AG20443 (cell line): ENCODE results near the gene CRACR2A.

Source experiments
- DNase-seq: peaks from one replicate; pipeline ENCODE4 v3.0.0; 2012; ENCODE audit warnings: low spot score, mixed read lengths

Gene CRACR2A

DNA sequence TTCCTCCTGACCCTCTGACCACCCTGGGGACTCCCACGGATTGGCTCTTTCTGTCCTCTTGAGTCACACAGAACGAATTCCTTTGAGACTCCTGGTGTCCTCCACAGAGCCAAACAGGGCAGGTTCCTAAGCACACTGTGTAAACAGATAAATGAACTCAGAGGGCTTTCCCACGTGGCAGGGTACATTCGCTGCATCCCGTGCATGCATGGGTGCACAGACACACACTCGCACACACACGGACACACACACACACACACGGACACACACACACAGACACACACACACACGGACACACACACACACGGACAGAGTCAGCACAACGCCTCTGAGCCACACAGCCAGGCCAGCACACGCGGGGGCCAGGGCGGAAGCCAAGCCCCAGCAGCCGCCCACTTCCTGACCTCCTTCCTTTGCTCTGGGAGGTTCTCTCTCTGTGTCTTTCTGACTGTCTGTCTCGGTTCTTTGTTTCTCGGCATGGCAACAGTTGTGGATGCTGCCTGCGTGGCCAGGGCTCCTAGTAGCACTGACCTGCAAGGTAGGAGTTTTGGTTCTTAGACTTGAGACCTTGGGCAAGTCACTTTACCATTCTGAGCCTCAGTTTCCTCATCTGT is 706 bp downstream of the CRACR2A start:
- DNase-seq, result peak; percentile 82

DNA sequence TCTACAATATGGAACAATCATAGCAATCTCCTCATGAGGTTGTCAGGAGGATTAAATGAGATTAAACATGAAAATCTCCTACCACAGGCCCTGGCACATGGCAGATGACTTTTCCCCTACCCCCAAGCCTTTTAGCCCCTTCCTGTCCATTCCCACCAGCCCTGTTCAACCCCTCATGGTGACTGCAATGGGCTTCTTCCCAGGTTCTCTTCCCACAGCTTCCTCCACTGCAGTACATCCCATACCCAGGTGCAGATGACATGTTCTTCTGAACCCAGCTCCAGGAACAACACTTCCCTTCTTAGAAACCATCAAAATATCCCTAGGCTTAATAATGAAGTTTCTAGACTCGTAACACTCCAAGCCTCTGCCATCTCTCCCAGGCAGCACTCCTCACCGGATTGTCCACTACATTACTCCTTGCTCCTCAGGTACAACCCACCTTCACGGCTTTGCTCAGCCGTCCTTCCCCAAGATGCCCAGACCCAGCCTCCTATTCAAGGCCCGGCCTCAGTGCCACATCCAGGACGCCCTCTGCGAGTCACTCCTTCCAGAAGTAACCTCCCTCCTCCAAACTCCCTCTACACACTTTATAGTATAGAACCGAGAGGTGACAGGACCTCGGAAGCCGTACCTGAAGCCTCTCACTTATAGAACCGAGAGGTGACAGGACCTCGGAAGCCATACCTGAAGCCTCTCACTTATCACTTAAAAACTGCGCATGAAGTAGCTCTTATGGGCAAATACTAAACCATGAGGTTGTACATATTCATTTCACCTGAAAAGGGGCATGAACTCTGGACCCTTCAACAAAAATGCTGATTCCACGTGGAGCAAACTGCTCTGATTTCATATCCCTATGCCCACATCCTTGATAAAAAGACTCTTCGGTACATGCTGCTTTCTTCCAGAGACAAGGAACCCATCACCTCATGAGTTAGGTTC is 1.5 kb downstream of the CRACR2A start:
- no peak for DNase-seq

DNA sequence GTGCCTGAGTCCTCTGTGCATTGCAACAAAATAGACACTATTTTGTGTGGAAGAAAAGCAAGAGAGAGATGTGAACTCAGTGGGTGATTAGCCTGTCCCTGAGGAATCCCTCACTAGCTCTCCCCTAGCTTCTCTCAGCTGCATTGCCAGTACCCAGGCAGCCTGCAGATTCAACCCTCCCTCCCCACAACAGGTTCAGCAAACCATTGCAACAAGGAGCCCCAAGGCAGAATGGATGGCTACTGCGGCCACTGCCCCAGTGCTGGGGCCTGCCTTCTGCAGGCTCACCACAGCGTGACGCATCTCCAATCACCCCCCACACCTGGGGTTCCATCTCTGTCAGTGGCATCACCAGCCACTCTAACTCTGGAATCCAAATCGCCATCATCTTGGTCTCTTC is 2.3 kb downstream of the CRACR2A start:
- DNase-seq, result no peak

DNA sequence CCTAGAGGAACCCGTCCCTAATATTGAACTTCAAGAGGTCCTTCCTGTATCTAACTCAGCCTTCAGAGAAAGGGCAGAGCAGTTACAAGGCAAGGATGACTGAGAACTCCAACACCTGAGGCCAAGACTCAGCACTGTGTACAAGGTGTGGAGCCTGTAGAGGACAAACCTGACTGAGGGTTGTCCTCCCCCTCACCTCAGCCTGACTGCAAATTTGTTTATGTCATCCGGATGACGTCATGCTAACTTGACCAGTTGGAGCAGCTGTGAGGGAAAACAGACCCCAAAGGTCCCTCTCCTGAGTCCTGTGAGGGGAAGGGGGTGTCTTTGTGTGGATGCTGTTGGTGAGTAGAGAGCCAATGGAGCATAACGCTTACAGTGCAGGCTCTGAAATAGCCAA is 4.3 kb downstream of the CRACR2A start:
- DNase-seq, result no peak

DNA sequence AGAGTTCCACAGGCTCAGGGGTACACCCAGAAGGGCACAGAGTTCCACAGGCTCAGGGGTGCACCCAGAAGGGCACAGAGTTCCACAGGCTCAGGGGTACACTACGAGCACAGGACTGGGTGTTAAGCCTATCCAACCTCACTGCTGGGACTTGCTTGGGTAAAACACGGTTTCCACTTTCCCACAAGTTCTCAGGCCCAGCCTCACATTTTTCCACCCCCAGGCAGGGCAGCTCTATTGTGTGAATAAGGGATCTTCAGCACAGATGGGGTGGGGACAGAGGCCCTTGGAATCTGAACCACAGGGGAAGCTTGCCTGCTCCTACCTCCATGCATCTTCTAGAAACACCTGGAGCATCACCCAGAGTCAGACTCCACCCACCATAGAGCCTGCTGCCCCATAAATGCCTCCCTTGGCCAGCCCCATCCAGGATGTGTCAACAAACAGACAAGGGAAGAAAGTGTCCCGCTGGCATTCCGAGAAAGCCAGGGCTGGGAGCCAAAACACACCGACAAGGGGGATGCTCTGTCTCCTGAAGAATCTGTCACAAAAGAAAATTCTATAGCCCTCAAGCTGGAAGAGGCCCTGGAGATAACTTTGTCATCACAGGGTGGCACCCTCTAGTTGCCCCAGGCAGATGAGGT is 4.8 kb downstream of the CRACR2A start:
- no peak for DNase-seq

DNA sequence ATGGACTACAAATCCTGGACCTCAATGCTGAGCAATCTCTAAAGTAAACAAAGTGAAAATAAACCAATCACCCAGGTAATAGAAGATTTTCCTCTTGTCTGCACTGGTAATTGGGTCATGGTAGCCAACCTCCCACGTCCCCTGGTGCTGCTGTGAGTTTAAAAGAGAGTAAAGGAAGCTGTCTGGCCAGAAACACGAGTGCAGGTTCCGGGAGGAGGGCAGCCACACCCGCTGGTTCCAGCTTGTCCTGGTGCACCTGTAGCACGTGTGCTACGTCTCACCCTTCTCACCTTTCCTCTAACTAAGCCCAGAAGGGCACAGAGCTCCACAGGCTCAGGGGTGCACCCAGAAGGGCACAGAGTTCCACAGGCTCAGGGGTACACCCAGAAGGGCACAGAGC is 5.4 kb downstream of the CRACR2A start:
- no peak for DNase-seq

DNA sequence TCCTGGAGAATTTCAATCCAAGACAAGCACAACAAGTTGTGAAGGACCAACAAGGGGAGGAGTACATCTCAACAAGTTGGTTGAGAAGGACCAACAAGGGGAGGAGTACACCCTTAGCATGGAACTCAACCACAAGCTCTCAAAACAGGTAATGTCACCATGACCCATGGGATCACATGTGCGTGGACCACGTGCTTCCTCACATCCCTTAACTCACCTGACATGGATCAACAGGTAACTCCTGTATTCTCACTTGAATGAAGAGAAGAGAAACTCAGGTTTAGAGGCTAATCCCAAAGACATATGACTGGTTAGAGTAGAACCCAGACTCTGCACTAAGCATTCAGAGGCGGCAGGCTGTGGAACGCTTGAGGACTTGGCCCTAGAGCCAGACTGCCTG is 6.2 kb downstream of the CRACR2A start:
- no peak for DNase-seq

DNA sequence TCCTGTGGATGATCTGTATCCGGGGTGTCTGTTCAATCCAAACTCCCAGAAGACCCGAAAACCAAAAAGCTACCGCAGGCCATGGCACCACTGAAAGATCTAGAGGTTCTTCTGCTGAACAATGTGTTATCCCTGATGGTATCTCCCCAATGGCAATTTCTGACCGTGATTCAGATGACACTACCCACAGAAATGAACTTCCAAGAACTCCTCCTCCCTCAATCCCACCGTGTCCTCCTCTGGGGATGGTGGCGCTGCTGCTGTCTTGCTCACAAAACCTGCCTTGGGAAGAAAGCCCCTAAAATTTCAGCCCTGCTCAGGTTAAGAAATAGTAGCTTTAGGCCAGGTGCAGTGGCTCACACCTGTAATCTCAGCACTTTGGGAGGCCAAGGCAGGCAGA is 7.8 kb downstream of the CRACR2A start:
- DNase-seq, result no peak

DNA sequence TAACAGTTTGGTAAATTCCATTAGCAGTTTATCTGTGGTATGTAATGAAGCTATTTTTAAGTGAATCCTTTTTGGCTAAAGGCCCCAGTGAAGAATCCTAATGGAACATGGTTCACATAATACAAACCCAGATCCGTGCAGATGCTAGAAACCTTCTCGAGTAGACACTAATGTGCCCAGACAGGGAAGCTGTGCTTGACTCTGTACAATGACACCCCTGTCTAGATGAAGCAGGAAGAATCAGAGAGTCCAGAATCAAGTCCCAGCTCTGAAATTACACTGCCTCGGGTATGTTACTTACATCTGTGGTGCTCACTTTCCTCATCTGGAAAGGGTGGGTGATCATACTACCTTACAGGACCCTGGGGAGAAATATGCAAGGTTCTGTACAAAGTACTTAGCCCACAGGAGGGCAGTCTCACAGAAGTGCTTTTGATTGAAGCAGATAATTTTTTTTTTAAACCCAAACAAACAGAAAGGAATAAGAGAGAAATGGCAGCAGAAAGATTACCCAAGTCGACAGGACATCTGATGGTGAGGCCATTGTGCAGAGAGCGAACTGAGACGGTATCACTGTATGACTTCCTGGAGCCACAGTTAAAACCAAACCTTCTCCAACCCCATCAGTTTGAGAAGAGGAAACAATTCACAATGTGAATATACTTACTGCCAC is 8.5 kb downstream of the CRACR2A start:
- no peak for DNase-seq

DNA sequence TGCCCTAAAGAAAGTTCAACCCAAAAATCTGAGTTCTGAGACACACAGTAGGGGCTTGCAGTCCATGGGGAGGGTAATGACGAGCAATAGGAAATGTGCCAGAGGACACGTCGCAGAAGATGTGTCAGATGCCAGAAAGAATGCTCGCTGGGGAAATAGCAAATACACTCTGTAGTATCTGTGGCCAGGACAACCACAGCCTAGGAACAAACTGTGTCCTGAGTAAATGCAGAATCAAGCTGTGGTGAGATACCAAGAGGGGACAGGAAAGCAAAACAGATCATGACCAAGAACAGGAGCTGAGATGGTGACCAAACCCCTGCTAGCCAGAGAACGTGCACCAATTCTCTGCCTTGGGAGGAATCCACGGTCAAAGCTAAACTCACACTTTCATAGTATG is 9.1 kb downstream of the CRACR2A start:
- DNase-seq, result peak; percentile 64

DNA sequence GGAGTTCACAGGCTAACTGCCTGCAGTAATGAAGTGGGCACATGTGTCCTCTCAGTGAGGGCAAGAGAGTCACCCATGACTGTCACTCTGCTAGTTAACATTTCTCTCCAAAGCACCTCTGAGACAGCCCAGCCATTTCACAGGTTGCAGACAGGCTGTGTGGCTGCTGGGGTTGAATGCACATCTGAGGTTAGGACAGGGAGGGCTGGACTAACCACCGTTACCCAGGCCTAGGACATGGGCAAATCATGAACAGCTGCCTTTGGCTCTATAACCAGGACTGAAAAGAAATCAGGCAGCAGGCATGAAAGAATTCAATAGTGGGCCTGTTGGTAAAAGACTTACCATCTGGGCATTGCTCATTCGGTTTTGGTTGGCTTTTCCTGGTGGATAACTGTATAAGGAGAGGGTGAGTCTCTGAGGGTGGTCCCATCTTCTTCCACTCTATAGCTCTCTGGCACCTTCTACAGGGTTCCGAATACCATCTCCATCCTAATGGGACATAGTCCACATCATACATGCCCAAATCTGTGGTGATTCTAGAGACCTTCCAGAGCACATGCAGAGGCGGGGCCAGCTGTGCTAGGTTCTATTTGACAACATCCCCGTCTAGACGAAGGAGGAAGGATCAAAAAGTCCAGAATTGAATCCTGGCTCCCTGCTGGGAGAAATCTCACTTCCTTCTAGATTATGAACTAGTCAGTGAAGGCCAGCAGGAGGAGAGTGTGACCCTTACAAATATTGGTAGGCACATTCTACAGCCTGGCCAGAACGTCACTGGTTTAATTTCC is 10.8 kb downstream of the CRACR2A start:
- no peak for DNase-seq

DNA sequence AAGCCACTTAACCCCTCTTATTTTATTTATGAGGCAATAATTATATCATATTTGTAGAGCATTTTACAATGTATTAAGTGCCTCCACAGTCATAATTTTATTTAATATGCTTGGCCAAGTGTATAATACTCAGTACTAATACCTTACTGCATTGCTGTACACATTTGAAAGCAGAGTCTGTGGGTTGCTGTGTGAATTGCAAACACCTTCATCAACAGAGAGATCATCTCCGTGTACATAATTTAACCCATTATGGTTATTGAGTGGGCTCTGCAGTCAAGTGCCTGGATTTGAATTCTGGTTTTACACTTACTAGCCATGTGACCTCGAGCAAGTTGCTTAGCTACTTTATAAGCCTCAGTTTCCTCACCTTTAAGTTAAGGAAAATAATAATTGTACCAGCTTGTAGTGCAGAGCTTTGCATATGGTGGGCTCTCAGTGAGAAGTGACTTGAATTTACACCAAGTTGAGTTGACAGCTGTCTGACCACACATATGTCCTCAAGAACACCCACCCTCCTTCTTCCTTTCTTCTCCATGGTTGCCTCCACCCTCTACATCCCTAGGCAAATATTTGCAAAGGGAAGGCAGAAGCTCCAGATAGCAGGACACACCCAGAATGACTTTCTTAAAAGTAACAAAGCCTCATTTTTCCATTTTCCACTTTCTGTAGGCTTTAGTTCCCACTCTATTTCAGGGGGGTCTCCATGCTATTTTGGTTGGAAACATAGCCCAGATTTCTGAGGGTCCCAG is 12.3 kb downstream of the CRACR2A start:
- DNase-seq, result no peak

DNA sequence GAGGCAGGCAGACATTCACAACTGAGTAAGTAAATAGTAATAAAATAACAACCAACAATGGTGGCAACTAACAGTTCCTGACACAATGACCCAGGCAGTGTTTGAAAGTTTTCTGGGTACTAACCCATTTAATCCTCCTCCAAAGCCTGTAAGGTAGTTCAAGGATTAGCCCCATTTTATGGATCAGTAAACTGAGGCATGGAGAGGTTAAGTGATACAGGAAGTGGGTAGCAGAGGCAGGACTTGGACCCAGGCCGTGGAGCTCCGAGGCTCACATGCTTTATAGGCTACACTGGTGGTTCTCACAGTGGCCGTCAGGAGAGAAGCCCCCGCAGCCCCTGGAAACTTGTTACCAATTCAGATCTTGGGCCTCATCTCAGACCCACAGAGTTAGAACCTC is 17.5 kb downstream of the CRACR2A start:
- no peak for DNase-seq

DNA sequence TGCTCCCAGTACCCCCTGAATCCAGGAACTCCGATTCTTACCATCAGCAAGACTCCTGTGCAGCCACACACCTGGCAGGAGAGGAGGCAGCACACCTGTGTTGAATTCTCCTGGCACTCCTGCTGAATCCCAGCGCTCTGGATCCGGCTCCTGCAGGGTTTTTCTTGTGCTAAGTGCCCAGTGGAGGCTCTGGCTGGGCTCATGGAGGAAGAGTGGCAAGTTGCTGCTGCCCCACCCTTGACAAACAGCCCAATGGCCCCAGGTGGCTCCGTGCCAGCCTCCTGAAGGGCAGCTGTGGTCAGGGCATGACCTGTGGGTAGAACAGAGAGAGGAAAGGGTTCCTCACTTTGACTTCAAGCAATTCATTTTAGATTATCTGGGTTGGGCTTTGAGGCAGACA is 20.0 kb downstream of the CRACR2A start:
- DNase-seq, result no peak

DNA sequence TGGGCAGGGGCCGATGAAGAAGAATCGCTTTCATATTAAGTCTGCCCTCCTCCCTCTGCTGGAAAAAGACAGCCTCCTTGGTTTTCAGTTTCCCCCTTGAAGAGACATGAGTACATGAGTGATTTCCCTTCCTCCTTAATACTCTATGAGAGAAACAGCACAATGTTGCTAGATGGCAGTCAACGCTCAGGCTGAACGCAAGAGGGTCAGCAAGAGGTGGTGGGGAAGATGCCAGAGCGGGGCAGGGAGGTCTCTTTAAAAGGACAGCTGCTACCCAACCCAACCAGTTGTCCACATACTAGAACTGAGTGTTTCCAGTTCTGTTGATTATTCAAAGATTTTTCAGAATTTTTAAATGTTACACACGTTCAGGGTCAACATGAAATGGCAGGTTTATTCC is 22.8 kb downstream of the CRACR2A start:
- no peak for DNase-seq

DNA sequence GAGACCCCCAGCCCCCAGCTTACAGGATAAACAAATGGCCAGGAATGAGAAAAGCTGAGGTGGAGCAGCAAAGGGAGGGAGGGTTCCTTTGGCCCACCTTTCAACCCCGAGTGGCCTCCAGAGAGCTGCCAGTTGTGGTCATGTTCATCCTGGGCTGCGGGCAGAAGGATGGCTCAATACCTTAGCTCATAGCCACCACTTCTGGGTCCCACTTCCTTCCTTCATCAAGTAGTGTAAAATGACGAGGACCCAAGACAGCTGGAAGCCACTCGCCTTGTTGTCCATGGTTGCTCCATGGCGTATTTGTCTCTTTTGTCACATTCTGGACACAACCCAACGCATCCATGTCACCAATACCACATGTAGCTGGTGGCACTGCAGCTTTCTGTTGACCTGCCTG is 24.2 kb downstream of the CRACR2A start:
- no peak for DNase-seq

DNA sequence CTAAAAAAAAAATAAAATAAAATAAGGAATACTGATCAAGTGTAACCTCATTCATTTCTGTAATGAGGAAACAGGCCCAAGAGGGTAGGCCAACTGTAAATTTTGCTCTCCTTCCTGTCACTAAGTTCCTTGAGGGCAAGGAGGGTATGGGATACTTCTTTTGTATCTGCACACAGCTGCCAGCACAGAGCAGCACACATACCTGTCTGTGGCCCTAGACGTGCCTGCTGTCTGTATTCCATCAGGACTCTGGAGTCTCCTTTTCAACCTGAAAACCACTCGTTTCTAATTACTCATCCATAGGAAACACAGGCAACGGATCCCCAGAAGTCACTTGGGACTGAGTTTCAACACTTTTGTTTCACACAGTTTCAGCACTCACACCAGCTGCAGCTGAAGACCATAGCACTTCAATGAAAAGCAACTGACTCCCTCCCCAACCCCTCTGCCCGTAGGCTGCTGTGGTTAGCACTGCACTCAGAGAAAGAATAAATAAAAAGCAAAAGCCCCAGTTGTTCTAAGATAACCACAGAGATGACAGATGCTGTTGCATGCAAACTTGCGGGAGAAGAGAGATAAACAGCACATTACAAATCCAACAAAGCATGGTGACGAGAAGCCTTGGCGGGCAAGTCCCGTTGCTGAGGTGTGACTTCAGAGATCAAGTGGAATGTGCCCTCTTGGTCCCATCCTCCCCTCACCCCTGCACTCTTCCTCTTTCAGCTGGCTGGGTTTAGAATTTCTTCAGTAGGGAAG is 24.9 kb downstream of the CRACR2A start:
- peak; percentile 53 for DNase-seq

DNA sequence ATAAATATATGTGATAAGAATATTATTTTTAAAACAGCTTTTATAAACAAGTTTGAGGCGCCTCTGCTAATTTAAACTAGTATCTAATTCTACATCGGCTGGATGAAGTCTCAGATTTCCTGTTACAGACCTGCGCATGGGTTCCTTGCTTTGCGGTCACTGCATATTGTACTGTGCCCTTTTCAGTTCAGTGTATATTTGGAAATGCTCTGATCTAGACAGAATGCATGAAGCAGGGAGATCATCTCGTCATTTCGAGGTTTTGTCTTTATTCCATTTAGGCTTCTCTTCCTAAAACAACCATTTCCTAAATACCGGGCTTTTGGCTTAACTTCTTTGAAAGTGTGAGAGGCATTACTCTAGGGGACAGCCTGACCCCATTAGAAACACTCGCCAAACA is 25.6 kb downstream of the CRACR2A start:
- no peak for DNase-seq

DNA sequence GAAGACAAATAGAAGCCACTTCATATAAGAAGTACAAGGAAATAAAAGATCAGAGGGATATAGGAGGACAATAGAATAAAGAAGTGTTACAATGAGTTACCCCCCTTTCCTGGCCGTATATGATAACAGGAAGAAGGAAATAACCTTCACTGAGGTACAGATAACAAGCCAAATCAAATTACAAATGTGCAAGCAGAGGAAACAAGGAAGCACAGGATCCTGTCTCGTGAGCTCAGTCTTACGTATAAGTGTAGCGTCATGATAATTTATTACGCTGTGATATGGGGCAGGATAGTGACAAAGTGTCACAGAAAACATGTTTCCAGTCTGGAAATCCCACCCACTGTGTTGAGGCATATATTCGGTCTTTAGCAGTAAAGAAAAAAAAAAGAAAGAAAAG is 26.5 kb downstream of the CRACR2A start:
- DNase-seq, result no peak

DNA sequence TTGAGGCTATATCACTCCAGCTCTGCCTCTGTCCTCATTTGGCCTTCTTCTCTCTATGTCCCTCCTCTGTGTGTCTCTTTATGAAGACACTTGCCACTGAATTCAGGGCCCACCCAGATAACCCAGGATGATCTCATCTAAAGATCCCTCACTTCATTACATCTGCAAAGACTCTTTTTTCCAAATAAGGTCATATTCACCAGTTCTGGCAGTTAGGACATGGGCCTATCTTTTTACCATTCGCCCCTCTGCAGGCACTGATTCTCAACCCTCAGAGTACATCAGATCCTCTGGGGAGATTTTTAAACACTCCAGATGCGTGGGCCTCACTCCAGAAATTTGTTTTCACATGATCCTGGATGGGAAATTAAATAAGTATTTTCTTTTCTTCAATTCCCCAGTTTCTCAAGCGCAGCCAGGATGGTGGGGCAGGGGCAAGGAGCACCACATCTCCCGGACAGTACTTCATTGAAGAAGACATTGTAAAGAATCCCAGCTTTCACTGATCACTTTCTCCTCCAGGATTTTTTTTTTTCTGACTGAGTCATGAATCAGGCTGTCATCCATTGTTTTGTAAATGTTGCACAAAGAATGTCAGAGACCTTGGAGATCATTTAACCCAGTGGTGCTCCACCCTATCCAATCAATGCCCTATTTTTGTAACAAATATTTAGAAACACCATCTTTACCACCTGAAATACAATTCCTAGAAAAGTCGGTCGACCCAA is 27.4 kb downstream of the CRACR2A start:
- DNase-seq, result peak; percentile 41
